MM.1S (cell line): ENCODE results near the gene OVOL3.

Experiments
- DNase-seq: peaks from one replicate; pipeline ENCODE4 v3.0.0-alpha.2; 2015
- H2AFZ ChIP-seq: fragments of 300-600 bp; sonication (generic); 2 replicates; pipeline ENCODE4 v1.6.0; 2016; ENCODE audit warnings: antibody characterized with exemption, low read length
- H3F3A ChIP-seq: fragments of 300-600 bp; sonication (generic); 2 replicates; pipeline ENCODE4 v1.6.1; 2016; ENCODE audit warnings: mild to moderate bottlenecking, antibody characterized with exemption, low read length, moderate library complexity, mixed read lengths; ENCODE audit not compliant: insufficient read depth
- H3K27ac ChIP-seq: fragments of 300-600 bp; sonication (generic); 2 replicates; pipeline ENCODE4 v1.5.1; 2016; ENCODE audit warnings: mild to moderate bottlenecking, low read length
- H3K27me3 ChIP-seq: fragments of 300-600 bp; sonication (generic); replicated peaks from 2 replicates; pipeline ENCODE4 v1.6.0; 2016; ENCODE audit warnings: low read length; ENCODE audit not compliant: insufficient read depth
- H3K36me3 ChIP-seq: fragments of 300-600 bp; sonication (generic); replicated peaks from 2 replicates; pipeline ENCODE4 v1.6.1; 2016; ENCODE audit warnings: mild to moderate bottlenecking, low read length, mixed read lengths; ENCODE audit not compliant: insufficient read depth
- H3K4me1 ChIP-seq: fragments of 300-600 bp; sonication (generic); 2 replicates; pipeline ENCODE4 v1.6.1; 2016; ENCODE audit warnings: low read length, mixed read lengths
- H3K4me2 ChIP-seq: fragments of 300-600 bp; sonication (generic); 2 replicates; pipeline ENCODE4 v1.6.0; 2016; ENCODE audit warnings: low read depth, low read length
- H3K4me3 ChIP-seq: fragments of 300-600 bp; sonication (generic); 2 replicates; pipeline ENCODE4 v1.5.1; 2016; ENCODE audit warnings: low read length, mixed read lengths
- H3K79me2 ChIP-seq: fragments of 300-600 bp; sonication (generic); 2 replicates; pipeline ENCODE4 v1.6.1; 2016; ENCODE audit warnings: mixed run types, low read length, mixed read lengths
- H3K9ac ChIP-seq: fragments of 300-600 bp; sonication (generic); 2 replicates; pipeline ENCODE4 v1.6.1; 2016; ENCODE audit warnings: low read length, mixed read lengths
- H3K9me2 ChIP-seq: fragments of 300-600 bp; sonication (generic); replicated peaks from 2 replicates; pipeline ENCODE4 v1.6.1; 2016; ENCODE audit warnings: mild to moderate bottlenecking, low read length, mixed read lengths; ENCODE audit not compliant: insufficient read depth
- H3K9me3 ChIP-seq: fragments of 300-600 bp; sonication (generic); replicated peaks from 2 replicates; pipeline ENCODE4 v1.6.1; 2016; ENCODE audit warnings: mild to moderate bottlenecking, low read length, mixed read lengths; ENCODE audit not compliant: insufficient read depth
- H4K20me1 ChIP-seq: fragments of 300-600 bp; sonication (generic); 2 replicates; pipeline ENCODE4 v1.6.1; 2016; ENCODE audit warnings: mild to moderate bottlenecking, low read length, moderate library complexity, mixed read lengths; ENCODE audit not compliant: insufficient read depth
- EZH2 ChIP-seq: fragments of 300-600 bp; sonication (generic); optimal IDR thresholded peaks from 2 replicates; pipeline ENCODE3; 2017; ENCODE audit warnings: low read depth, mild to moderate bottlenecking, antibody characterized with exemption, low read length, mixed read lengths
- EZH2phosphoT487 ChIP-seq: fragments of 300-600 bp; sonication (generic); IDR thresholded peaks from 2 replicates; pipeline ENCODE4 v1.6.1; 2018; ENCODE audit warnings: antibody characterized with exemption, low read length
- TF ChIP-seq, protein P1 (sequence below): fragments of 300-600 bp; sonication (generic); IDR thresholded peaks from 2 replicates; pipeline ENCODE4 v1.5.1; 2016; ENCODE audit warnings: antibody characterized with exemption, low read length, mixed read lengths

The OVOL3 gene

GRCh38 chr19:36079389-36079945 is 31.5 kb upstream of the OVOL3 start:
- Histone ChIP-seq H3K36me3 (peaks cover 7% of the 10 kb centered on the region; the same call in 1 of the 2 replicates), H3K4me2 (no peak overlapping the region), H3F3A (no peaks in the 10 kb centered on the region), H3K9me3 (no peaks in the 10 kb centered on the region), H3K27ac (no peak overlapping the region), H3K9ac (no peak overlapping the region), H3K4me1 (no peaks in the 10 kb centered on the region), H3K4me3 (no peak overlapping the region), H2AFZ (no peak overlapping the region), H3K9me2 (no peaks in the 10 kb centered on the region), H3K79me2 (no peaks in the 10 kb centered on the region), H3K27me3 (no peaks in the 10 kb centered on the region), H4K20me1 (no peaks in the 10 kb centered on the region)
- no peak for DNase-seq
- TF ChIP-seq, protein P1, sequence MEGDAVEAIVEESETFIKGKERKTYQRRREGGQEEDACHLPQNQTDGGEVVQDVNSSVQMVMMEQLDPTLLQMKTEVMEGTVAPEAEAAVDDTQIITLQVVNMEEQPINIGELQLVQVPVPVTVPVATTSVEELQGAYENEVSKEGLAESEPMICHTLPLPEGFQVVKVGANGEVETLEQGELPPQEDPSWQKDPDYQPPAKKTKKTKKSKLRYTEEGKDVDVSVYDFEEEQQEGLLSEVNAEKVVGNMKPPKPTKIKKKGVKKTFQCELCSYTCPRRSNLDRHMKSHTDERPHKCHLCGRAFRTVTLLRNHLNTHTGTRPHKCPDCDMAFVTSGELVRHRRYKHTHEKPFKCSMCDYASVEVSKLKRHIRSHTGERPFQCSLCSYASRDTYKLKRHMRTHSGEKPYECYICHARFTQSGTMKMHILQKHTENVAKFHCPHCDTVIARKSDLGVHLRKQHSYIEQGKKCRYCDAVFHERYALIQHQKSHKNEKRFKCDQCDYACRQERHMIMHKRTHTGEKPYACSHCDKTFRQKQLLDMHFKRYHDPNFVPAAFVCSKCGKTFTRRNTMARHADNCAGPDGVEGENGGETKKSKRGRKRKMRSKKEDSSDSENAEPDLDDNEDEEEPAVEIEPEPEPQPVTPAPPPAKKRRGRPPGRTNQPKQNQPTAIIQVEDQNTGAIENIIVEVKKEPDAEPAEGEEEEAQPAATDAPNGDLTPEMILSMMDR: no peak
- TF ChIP-seq EZH2phosphoT487: no peak
- no peak for TF ChIP-seq EZH2

DNA sequence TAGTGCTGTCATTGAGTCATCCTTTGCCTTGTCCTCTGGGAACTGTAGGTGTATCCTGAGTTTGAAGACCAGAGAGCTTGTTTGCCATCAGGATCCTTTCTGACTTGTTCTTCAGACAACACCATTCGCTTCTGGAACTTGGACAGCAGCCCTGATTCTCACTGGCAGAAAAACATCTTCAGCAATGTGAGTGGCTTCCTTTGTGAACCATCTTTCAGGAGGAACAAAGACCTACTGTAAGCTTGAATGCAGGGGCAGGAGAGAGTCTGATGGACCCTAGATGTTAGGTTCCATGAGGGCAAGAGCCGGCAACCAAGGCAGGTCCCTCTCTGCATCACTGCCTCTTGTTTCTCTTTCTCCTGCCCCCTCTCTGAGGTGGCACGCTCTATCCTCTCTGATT is 29.6 kb upstream of the OVOL3 start:
- Histone ChIP-seq H3K27me3 (no peaks in the 10 kb centered on the region), H3K9me2 (no peaks in the 10 kb centered on the region), H3K36me3 (peaks cover 7% of the 10 kb centered on the region; the same call in 1 of the 2 replicates), H3K27ac (no peak overlapping the region), H4K20me1 (no peaks in the 10 kb centered on the region), H3K4me1 (no peaks in the 10 kb centered on the region), H2AFZ (no peak overlapping the region), H3K4me2 (no peak overlapping the region), H3F3A (no peaks in the 10 kb centered on the region), H3K79me2 (no peaks in the 10 kb centered on the region), H3K9me3 (no peaks in the 10 kb centered on the region), H3K4me3 (no peak overlapping the region), H3K9ac (no peak overlapping the region)
- TF ChIP-seq, protein P1: no peak
- TF ChIP-seq EZH2phosphoT487 (no peak), EZH2 (no peak)
- no peak for DNase-seq

DNA sequence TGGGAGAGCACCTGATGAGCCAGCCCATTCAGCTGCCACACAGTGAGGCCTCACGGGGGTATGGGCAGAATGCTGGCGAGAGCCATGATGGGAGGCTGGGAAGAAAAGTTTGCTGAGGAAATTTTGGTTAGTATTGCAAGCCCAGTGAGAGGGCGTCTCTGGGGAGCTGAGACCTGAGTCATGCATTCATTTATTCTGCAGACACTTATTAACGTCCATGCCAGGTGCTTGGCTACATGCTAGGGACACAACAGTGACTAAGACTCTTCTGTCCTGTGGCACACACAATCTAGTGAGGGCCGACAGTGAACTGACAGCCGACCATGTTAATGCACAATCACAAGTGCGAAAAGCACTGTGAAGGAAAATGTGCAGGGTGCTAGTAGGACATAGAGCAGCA is 29.0 kb upstream of the OVOL3 start:
- peaks cover 7% of the 10 kb centered on the region; the same call in 1 of the 2 replicates for H3K36me3 ChIP-seq
- no peaks in the 10 kb centered on the region for H3K79me2 ChIP-seq
- no peak for DNase-seq
- no peaks in the 10 kb centered on the region for H3K27me3 ChIP-seq
- no peak overlapping the region for H2AFZ ChIP-seq
- H3K9me2 ChIP-seq: no peaks in the 10 kb centered on the region
- H4K20me1 ChIP-seq: no peaks in the 10 kb centered on the region
- no peak for TF ChIP-seq EZH2phosphoT487
- TF ChIP-seq, protein P1: no peak
- TF ChIP-seq EZH2: no peak
- H3K4me2 ChIP-seq: no peak overlapping the region
- H3F3A ChIP-seq: no peaks in the 10 kb centered on the region
- no peaks in the 10 kb centered on the region for H3K9me3 ChIP-seq
- no peak overlapping the region for H3K4me3 ChIP-seq
- H3K27ac ChIP-seq: no peak overlapping the region
- no peak overlapping the region for H3K9ac ChIP-seq
- no peaks in the 10 kb centered on the region for H3K4me1 ChIP-seq
